ENCODE measurements around the gene OR10H1. TPM values are rescaled to one million over a fixed set of nuclear protein-coding genes. Genes with fewer than 3 reads are reported as not detected.

OR10H1 gene
- total and polyA plus RNA-seq, 9 of the 15 experiments (the other 6 are each of a cell fraction or from before 2014, with no cell fraction given) = not detected

GRCh38 chr19:15828121-15828610 lies 12.7 kb upstream of the OR10H1 start (continued):
- no peak; the same call in 1 of the 2 replicates for TF ChIP-seq CLOCK (CRISPR knock-in tag; IDR thresholded peaks at IDR 0.05; ENCODE audit: borderline replicate concordance)
- peak; percentile 31 for TF ChIP-seq POLR2B (IDR thresholded peaks at IDR 0.05; ENCODE audit: low read depth, partially characterized antibody)
- TF ChIP-seq ZNF23 (CRISPR knock-in tag; IDR thresholded peaks at IDR 0.05) = no peak
- TF ChIP-seq DPF2 (IDR thresholded peaks at IDR 0.05) = peak; percentile 27

GRCh38 chr19:15825753-15826152 lies 10.3 kb upstream of the OR10H1 start:
- ChIA-PET CTCF (ENCODE audit: low intra/inter-chr PET ratio) (no interaction called here), POLR2A (interaction anchor here (1.1 kb wide), 1 partner anchor 19 kb away, joined by 3 read pairs; no protein-coding TSS in a partner anchor)
- H3K9me3 ChIP-seq (replicated peaks; ENCODE audit: control insufficient read depth, insufficient read depth, low read depth, low read length) = no peaks in the 10 kb centered on the region
- H2AFZ ChIP-seq (ENCODE audit: low read depth, low read length) = no peak overlapping the region
- in situ Hi-C loops (cut with MboI) = no loop called here
- DNase-seq (ENCODE audit: extremely low read depth in 1 of 4, low spot score in 3 of 4) (no peak), FAIRE-seq (no peak), ATAC-seq (no peak)
- no peak overlapping the region for H3K4me2 ChIP-seq (ENCODE audit: insufficient read depth, low read length)
- H4K20me1 ChIP-seq (replicated peaks; ENCODE audit: control insufficient read depth, insufficient read depth, low read length) = no peaks in the 10 kb centered on the region
- no peaks in the 10 kb centered on the region for H3K9me1 ChIP-seq (ENCODE audit: control insufficient read depth, insufficient read depth, low read length)
- H3K27ac ChIP-seq (ENCODE audit: extremely low read depth, low read depth, low read length) = no peak overlapping the region
- peaks cover 6 to 16% of the 10 kb centered on the region in 2 experiments for H3K4me1 ChIP-seq (replicated peaks in 1 of 2; ENCODE audit: control insufficient read depth in 2 of 2, insufficient read depth in 2 of 2, low read length in 2 of 2)
- H3K9ac ChIP-seq (ENCODE audit: insufficient read depth in 1 of 2, low read depth in 2 of 2, low read length in 2 of 2) = no peak overlapping the region
- H3K79me2 ChIP-seq (ENCODE audit: control insufficient read depth, insufficient read depth, low read length) = peaks cover 26% of the 10 kb centered on the region
- intact Hi-C loops (cut with micrococcal nuclease) = no loop called here
- BruUV-seq (replicated peaks) = no TSS peak
- WGBS (ENCODE audit: insufficient coverage, low coverage, missing lambda C conversion rate) = 56% methylated on average over 1 of the region's 1 CpG
- peaks cover 5% of the 10 kb centered on the region; the same call in 2 of the 3 replicates for H3K36me3 ChIP-seq (ENCODE audit: control insufficient read depth, insufficient read depth, low read length)
- no peak overlapping the region for H3K4me3 ChIP-seq
- H3K27me3 ChIP-seq (ENCODE audit: control insufficient read depth in 2 of 2, insufficient read depth in 2 of 2, low read length in 2 of 2) = no peaks in the 10 kb centered on the region
- TF ChIP-seq MAFG (tag; conservative IDR thresholded peaks at IDR 0.05) = 0 out of 2 replicates have a peak, but pooled peaks have one; percentile 7
- no peak for TF ChIP-seq PPARD (CRISPR knock-in tag; IDR thresholded peaks at IDR 0.05)
- peak; percentile 98 for TF ChIP-seq ZNF592 (IDR thresholded peaks at IDR 0.05)
- TF ChIP-seq CBX5 (IDR thresholded peaks at IDR 0.05; ENCODE audit: borderline replicate concordance, low read depth) = no peak
- 0 out of 4 replicates have a peak, but pooled peaks of 1 of the 2 experiments have one; percentile 54 for TF ChIP-seq SRF (CRISPR knock-in tag; IDR thresholded peaks at IDR 0.05)
- TF ChIP-seq MCM7 (IDR thresholded peaks at IDR 0.05) = no peak
- peak; percentile 33; the same call in 1 of the 2 replicates for TF ChIP-seq GMEB1 (CRISPR knock-in tag; IDR thresholded peaks at IDR 0.05)
- no peak for TF ChIP-seq SNRNP70 (optimal IDR thresholded peaks at IDR 0.05; ENCODE audit: low read depth, low read length)
- TF ChIP-seq ZNF707 (CRISPR knock-in tag; conservative IDR thresholded peaks at IDR 0.05) = peak; percentile 70
